ENCODE results near the gene PIGP. TPM values are rescaled to one million over a fixed set of nuclear protein-coding genes. Genes with fewer than 3 reads are reported as not detected.

The PIGP gene
- total and polyA plus RNA-seq, 9 of the 15 experiments (the other 6 are each of a cell fraction or from before 2014, with no cell fraction given), result 18.3 to 122 (median 35.6) TPM

DNA sequence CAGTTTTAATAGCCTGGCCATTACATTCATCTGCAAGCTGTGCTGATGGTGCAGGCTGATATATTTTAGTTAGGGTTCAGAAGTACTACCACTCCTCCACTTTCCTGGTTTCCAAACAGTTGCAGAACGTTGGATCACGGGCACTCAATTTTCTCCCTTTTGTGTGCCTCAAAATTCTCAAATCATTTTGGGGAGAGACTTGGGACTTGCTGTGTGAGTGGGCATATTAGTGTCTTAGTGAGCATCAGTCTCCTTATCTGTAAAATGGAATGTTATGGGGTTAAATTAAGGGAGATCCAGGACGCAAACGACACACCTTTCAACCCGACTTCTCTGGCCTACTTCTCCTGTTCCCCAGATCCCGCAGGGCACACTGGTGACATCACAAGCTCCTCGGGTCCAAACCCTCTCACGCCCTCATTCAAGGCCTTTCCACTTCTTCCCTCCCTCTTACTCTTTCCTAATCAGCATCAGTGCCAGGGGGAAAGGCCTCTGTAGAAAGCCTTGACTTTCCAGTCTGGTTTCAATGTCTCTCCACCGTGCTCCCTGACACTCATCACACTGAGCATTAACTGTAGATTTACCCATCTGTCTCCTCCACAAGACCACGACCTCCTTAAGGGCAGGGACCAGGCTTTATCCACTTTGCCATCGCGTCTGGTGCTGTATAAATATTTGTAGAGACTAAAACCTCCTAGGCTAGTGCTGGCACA, 1.2 kb downstream of the PIGP start:
- Histone ChIP-seq H3K4me2 (ENCODE audit: insufficient read depth, low read length) (peak overlapping the region; percentile 89), H3K9me3 (replicated peaks; ENCODE audit: control insufficient read depth, insufficient read depth, low read depth, low read length) (no peaks in the 10 kb centered on the region), H3K27me3 (ENCODE audit: control insufficient read depth in 2 of 2, insufficient read depth in 2 of 2, low read length in 2 of 2) (no peaks in the 10 kb centered on the region), H3K4me1 (replicated peaks in 1 of 2; ENCODE audit: control insufficient read depth in 2 of 2, insufficient read depth in 2 of 2, low read length in 2 of 2) (peaks cover 15 to 26% of the 10 kb centered on the region in 2 experiments; a peak in 4 of 5 replicates), H3K36me3 (ENCODE audit: control insufficient read depth, insufficient read depth, low read length) (peaks cover 23% of the 10 kb centered on the region; the same call in 2 of the 3 replicates), H2AFZ (ENCODE audit: low read depth, low read length) (peak overlapping the region; percentile 86), H3K27ac (ENCODE audit: extremely low read depth, low read depth, low read length) (peak overlapping the region; percentile 95), H4K20me1 (replicated peaks; ENCODE audit: control insufficient read depth, insufficient read depth, low read length) (peaks cover 10% of the 10 kb centered on the region; the same call in 1 of the 2 replicates), H3K9me1 (ENCODE audit: control insufficient read depth, insufficient read depth, low read length) (no peaks in the 10 kb centered on the region), H3K9ac (ENCODE audit: insufficient read depth in 1 of 2, low read depth in 2 of 2, low read length in 2 of 2) (peak overlapping the region; percentile 92 to 97), H3K79me2 (ENCODE audit: control insufficient read depth, insufficient read depth, low read length) (peaks cover 50% of the 10 kb centered on the region), H3K4me3 (peak overlapping the region; percentile 69)
- TSS peak; percentile 60 for BruUV-seq (replicated peaks)
- ChIA-PET POLR2A (interaction anchor here (0.6 to 2.8 kb wide), 10 partner anchors 10 to 747 kb away, joined by 3 to 9 read pairs (median 3); no protein-coding TSS in a partner anchor), CTCF (ENCODE audit: low intra/inter-chr PET ratio) (interaction anchor here (2.8 kb wide), 1 partner anchor 95 kb away, joined by 7 read pairs; no protein-coding TSS in a partner anchor)
- 15% methylated on average over 12 of the region's 12 CpGs for WGBS (ENCODE audit: insufficient coverage, low coverage, missing lambda C conversion rate)
- ATAC-seq, result peak; percentile 1
- intact Hi-C loops (cut with micrococcal nuclease), result no loop called here
- DNase-seq (ENCODE audit: extremely low read depth in 1 of 4, low spot score in 3 of 4), result peak; percentile 26 to 55 (median 38)
- in situ Hi-C loops (cut with MboI), result no loop called here
- peak; percentile 52 for FAIRE-seq
- TF ChIP-seq, protein P1, sequence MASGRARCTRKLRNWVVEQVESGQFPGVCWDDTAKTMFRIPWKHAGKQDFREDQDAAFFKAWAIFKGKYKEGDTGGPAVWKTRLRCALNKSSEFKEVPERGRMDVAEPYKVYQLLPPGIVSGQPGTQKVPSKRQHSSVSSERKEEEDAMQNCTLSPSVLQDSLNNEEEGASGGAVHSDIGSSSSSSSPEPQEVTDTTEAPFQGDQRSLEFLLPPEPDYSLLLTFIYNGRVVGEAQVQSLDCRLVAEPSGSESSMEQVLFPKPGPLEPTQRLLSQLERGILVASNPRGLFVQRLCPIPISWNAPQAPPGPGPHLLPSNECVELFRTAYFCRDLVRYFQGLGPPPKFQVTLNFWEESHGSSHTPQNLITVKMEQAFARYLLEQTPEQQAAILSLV (tag; IDR thresholded peaks at IDR 0.05), result peak; percentile 30; the same call in 1 of the 2 replicates
- no peak for TF ChIP-seq ZNF551 (CRISPR knock-in tag; IDR thresholded peaks at IDR 0.05)
- TF ChIP-seq L3MBTL2 (IDR thresholded peaks at IDR 0.05), result no peak
- TF ChIP-seq PHB (CRISPR knock-in tag; IDR thresholded peaks at IDR 0.05), result no peak
- TF ChIP-seq, protein P2, sequence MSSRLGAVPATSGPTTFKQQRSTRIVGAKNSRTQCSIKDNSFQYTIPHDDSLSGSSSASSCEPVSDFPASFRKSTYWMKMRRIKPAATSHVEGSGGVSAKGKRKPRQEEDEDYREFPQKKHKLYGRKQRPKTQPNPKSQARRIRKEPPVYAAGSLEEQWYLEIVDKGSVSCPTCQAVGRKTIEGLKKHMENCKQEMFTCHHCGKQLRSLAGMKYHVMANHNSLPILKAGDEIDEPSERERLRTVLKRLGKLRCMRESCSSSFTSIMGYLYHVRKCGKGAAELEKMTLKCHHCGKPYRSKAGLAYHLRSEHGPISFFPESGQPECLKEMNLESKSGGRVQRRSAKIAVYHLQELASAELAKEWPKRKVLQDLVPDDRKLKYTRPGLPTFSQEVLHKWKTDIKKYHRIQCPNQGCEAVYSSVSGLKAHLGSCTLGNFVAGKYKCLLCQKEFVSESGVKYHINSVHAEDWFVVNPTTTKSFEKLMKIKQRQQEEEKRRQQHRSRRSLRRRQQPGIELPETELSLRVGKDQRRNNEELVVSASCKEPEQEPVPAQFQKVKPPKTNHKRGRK (tag; IDR thresholded peaks at IDR 0.05), result no peak
- TF ChIP-seq FUS (optimal IDR thresholded peaks at IDR 0.05; ENCODE audit: low read depth, low read length), result no peak
- no peak for TF ChIP-seq NR3C1 (CRISPR knock-in tag; IDR thresholded peaks at IDR 0.05)
- TF ChIP-seq, protein P3, sequence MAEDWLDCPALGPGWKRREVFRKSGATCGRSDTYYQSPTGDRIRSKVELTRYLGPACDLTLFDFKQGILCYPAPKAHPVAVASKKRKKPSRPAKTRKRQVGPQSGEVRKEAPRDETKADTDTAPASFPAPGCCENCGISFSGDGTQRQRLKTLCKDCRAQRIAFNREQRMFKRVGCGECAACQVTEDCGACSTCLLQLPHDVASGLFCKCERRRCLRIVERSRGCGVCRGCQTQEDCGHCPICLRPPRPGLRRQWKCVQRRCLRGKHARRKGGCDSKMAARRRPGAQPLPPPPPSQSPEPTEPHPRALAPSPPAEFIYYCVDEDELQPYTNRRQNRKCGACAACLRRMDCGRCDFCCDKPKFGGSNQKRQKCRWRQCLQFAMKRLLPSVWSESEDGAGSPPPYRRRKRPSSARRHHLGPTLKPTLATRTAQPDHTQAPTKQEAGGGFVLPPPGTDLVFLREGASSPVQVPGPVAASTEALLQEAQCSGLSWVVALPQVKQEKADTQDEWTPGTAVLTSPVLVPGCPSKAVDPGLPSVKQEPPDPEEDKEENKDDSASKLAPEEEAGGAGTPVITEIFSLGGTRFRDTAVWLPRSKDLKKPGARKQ (CRISPR knock-in tag; IDR thresholded peaks at IDR 0.05), result no peak
- no peak for TF ChIP-seq MIER1 (IDR thresholded peaks at IDR 0.05; ENCODE audit: low read depth)
- TF ChIP-seq HSF4 (CRISPR knock-in tag; IDR thresholded peaks at IDR 0.05; ENCODE audit: borderline replicate concordance), result no peak
- TF ChIP-seq HNRNPL (IDR thresholded peaks at IDR 0.05; ENCODE audit: low read depth, low read length), result no peak
- no peak for TF ChIP-seq KDM2B (CRISPR knock-in tag; IDR thresholded peaks at IDR 0.05)
- TF ChIP-seq TCF3 (CRISPR knock-in tag; IDR thresholded peaks at IDR 0.05), result no peak; the same call in 1 of the 2 replicates
- TF ChIP-seq, protein P4, sequence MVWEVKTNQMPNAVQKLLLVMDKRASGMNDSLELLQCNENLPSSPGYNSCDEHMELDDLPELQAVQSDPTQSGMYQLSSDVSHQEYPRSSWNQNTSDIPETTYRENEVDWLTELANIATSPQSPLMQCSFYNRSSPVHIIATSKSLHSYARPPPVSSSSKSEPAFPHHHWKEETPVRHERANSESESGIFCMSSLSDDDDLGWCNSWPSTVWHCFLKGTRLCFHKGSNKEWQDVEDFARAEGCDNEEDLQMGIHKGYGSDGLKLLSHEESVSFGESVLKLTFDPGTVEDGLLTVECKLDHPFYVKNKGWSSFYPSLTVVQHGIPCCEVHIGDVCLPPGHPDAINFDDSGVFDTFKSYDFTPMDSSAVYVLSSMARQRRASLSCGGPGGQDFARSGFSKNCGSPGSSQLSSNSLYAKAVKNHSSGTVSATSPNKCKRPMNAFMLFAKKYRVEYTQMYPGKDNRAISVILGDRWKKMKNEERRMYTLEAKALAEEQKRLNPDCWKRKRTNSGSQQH (CRISPR knock-in tag; IDR thresholded peaks at IDR 0.05), result no peak
- TF ChIP-seq ZNF121 (CRISPR knock-in tag; conservative IDR thresholded peaks at IDR 0.05), result no peak
- TF ChIP-seq ETS2 (tag; IDR thresholded peaks at IDR 0.05; ENCODE audit: borderline replicate concordance, poor library complexity, severe bottlenecking), result no peak

Measured in K562 (cell line).